ENCODE data around the gene RABGAP1L. TPM values are rescaled to one million over a fixed set of nuclear protein-coding genes. Genes with fewer than 3 reads are reported as not detected.
A peak's percentile ranks its signal among the peaks of the same experiment; 100 is the strongest.

Gene RABGAP1L
- total RNA-seq, 3 donors from 2014 or later, result 46.1 to 74.7 (median 59.2) TPM

DNA sequence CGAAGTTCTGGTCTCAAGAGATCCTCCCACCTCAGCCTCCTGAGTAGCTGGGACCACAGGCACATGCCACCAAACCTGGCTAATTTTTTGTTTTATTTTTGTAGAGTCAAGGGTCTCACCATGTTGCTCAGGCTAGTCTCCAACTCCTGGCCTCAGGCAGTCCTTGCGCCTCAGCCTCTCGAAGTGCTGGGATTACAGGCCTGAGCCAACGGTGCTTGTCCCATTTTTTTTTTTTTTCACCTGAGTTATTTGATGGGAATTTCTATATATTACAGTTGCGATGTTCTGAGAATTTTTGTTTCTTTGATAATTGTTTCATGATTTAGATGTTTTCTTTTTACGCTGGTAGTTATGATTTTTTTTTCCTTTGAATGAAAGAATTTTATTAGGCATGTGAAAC is 2.5 kb downstream of the RABGAP1L start:
- no peak for DNase-seq
- no peak overlapping the region for H3K4me3 ChIP-seq
- no peaks in the 10 kb centered on the region for H3K36me3 ChIP-seq (ENCODE audit: low read depth)
- no peaks in the 10 kb centered on the region for H3K9me3 ChIP-seq
- no peak for ATAC-seq
- peaks cover 14% of the 10 kb centered on the region for H3K4me1 ChIP-seq (ENCODE audit: low read depth)
- intact Hi-C loops (cut with DNase I, micrococcal nuclease), result no loop called here
- TF ChIP-seq CTCF (IDR thresholded peaks at IDR 0.05), result no peak

DNA sequence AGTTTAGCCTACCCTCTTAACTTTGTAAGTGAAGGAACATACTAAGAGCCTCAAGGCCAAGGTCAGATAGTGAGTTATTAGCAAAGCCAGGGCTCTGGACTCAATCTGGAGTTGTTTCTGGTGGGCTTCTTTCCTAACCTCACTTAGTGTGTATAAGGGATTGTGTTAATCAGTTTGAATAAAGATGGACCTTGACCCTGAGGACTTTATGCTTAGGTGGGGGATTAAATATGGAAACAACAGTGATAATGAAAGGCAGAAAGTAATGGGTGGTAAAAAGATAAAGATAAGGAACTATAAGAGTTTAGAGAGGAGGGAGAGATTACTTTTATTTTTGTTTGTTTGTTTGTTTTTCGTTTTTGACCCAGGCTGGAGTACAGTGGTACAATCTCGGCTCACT is 5.5 kb downstream of the RABGAP1L start:
- DNase-seq, result no peak
- Histone ChIP-seq H3K4me3 (no peak overlapping the region), H3K9me3 (no peaks in the 10 kb centered on the region), H3K36me3 (ENCODE audit: low read depth) (no peaks in the 10 kb centered on the region), H3K4me1 (ENCODE audit: low read depth) (peaks cover 11% of the 10 kb centered on the region)
- ATAC-seq, result no peak
- intact Hi-C loops (cut with DNase I, micrococcal nuclease), result no loop called here
- no peak for TF ChIP-seq CTCF (IDR thresholded peaks at IDR 0.05)

DNA sequence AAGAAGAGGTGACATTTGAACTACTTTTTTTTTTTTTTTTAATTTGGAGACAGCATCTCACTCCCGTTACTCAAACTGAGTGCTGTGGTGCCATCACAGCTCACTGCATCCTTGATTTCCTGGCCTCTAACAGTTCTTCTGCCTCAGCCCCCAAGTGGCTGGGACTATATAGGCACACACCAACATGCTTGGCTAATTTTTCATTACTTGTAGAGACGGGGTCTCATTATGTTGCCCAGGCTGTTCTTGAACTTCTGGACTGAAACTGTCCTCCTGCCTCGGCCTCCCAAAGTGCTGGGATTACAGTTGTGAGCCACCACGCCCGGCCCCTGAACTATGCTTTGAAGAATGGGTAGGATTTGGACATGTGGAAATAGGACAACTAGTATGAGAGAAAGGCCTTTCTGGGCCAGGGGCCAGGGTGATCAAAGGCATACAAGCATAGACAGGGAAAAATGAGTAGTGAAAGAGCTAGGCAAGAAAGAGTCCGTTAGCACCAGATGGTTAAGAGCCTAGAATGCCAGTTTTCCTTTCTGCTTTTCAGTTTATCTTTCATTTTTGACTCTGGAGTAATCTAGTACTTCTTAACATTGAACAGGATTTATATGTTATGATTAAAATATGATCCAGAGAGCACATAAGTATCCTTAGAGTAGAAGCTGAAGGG is 6.3 kb downstream of the RABGAP1L start:
- intact Hi-C loops (cut with DNase I, micrococcal nuclease), result no loop called here
- no peak overlapping the region for H3K4me3 ChIP-seq
- H3K4me1 ChIP-seq (ENCODE audit: low read depth), result peaks cover 11% of the 10 kb centered on the region
- ATAC-seq (no peak), DNase-seq (peak in 1 of 3 donors; percentile 16)
- H3K36me3 ChIP-seq (ENCODE audit: low read depth), result no peaks in the 10 kb centered on the region
- H3K9me3 ChIP-seq, result no peaks in the 10 kb centered on the region
- no peak for TF ChIP-seq CTCF (IDR thresholded peaks at IDR 0.05)

- no peak for TF ChIP-seq CTCF (IDR thresholded peaks at IDR 0.05)
- intact Hi-C loops (cut with DNase I, micrococcal nuclease), result no loop called here
- peaks cover 11% of the 10 kb centered on the region for H3K4me1 ChIP-seq (ENCODE audit: low read depth)
- DNase-seq, result no peak
- no peaks in the 10 kb centered on the region for H3K36me3 ChIP-seq (ENCODE audit: low read depth)
- ATAC-seq, result no peak
- no peak overlapping the region for H3K4me3 ChIP-seq
- no peaks in the 10 kb centered on the region for H3K9me3 ChIP-seq
Observed at GRCh38 chr1:174166530-174167264, 7.4 kb downstream of the RABGAP1L start.

DNA sequence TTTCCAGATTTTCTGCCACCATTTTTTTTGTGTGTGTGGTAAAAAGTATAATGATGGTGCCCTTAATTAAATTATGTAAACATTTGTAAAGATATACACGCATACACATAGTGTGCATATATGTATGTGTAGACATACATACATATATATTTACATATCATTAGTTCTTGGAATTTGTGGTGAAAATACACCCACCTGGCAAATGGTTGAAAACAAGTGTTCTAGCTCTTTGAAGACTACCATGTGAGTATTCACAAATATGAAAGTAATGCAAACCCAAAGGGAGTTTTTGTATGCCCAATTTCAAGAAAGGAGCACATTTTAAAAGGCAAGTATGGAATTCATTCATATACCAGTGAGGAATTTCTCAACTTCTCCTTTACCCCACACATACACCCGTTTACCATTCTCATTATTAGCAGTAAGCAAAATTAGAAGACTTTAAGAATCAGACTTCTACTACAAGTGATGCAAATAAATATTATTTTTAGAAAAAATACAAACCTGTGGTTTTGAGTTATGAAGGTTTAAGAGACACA is 8.0 kb downstream of the RABGAP1L start:
- DNase-seq, result no peak
- Histone ChIP-seq H3K4me1 (ENCODE audit: low read depth) (peaks cover 11% of the 10 kb centered on the region), H3K9me3 (no peaks in the 10 kb centered on the region), H3K36me3 (ENCODE audit: low read depth) (no peaks in the 10 kb centered on the region), H3K4me3 (no peak overlapping the region)
- no peak for ATAC-seq
- intact Hi-C loops (cut with DNase I, micrococcal nuclease), result no loop called here
- TF ChIP-seq CTCF (IDR thresholded peaks at IDR 0.05), result no peak

Measured in mucosa of descending colon (tissue), 3 donors.